Mesodermal cell (in vitro differentiated cells): ENCODE results near the gene STAMBP. TPM values are rescaled to one million over a fixed set of nuclear protein-coding genes. Genes with fewer than 3 reads are reported as not detected.
A peak's percentile ranks its signal among the peaks of the same experiment; 100 is the strongest.
"Not testable (repeated sequence)": the region's sequence is repeated elsewhere in the genome, so short reads cannot be mapped to it uniquely, and the experiment has no call there.

Experiments used
- H3K27ac ChIP-seq: 2 replicates; pipeline ENCODE4 v1.7.0; 2013; ENCODE audit warnings: mild to moderate bottlenecking, low read depth, low read length, moderate library complexity; ENCODE audit not compliant: severe bottlenecking
- H3K36me3 ChIP-seq: 2 replicates; pipeline ENCODE4 v1.7.1; 2013; ENCODE audit warnings: mild to moderate bottlenecking, low read length, moderate library complexity; ENCODE audit not compliant: control insufficient read depth, insufficient read depth
- H3K4me1 ChIP-seq: one replicate; pipeline ENCODE4 v1.7.1; 2013; ENCODE audit warnings: mild to moderate bottlenecking, low read length; ENCODE audit not compliant: insufficient read depth, control insufficient read depth, poor library complexity, severe bottlenecking
- H3K4me3 ChIP-seq: 2 replicates; pipeline ENCODE4 v1.7.0; 2013; ENCODE audit warnings: low read length, control low read depth, mild to moderate bottlenecking; ENCODE audit not compliant: insufficient read depth, poor library complexity, severe bottlenecking; ENCODE audit errors: extremely low read depth
- H3K9me3 ChIP-seq: 2 replicates; pipeline ENCODE4 v1.7.1; 2013; ENCODE audit warnings: mild to moderate bottlenecking, low read length, moderate library complexity; ENCODE audit not compliant: control insufficient read depth
- WGBS, 2 experiments: methylation state at CpG; one replicate each; pipeline ENCODE4 v1.1.5; 2013; ENCODE audit warnings: missing lambda C conversion rate in 2 of 2; ENCODE audit not compliant: insufficient coverage in 2 of 2; 5-methylcytosine and 5-hydroxymethylcytosine counted together
- polyA plus RNA-seq, 2 experiments: library from polyadenylated mRNA; stranded (reverse); fragments of 50-300 nt; gene quantifications; one replicate each; pipeline ENCODE4 v1.2.3, GENCODE V29; 2013

Gene STAMBP
- 50.2 TPM for polyA plus RNA-seq (2013, experiment 1 of 2)
- polyA plus RNA-seq (2013, experiment 2 of 2): 51.7 TPM

DNA sequence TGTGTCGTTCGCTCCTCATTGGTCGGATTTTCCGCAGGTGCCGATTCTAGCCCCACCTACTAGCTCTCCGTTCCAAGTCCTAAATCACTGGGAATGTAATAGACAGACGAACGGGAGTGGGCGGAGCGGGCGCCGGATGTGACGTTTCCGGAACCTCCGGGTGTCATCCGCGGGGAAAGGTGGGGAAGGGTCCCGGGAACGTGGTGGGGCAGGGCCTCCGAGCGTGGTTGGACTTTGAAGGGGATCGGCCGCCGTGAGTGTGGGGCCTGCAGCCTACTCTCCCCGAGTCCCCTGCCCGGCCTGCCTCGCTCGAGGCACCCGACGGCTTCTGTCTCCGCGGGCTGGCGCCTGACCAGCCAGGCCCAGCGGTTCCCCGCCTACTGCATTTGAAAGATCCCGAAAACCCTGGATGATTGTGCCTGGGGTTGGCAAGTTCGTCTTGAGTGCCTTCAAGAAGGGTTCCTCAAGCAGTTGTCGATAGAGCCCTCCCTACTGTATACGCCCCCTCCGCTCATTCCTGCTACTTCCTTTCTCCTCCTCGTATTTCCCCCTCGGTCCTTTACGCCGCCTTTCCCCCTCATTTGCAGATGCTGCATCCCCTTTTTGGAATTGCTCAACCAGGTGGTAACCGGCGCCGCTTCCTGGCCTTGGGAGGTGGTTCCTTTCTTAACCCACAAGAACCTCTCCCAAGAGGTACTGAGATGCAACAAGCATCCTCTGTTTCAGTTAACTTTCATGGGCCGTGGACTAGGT lies at the start of gene STAMBP:
TSS of gene STAMBP (plus strand) at position 144 of the 753 bp plus-strand sequence. CDS start 1,896 bp downstream, outside the sequence.
- Histone ChIP-seq H3K27ac (peak within 1 kb of the TSS; percentile 93), H3K4me1 (no peaks in the 10 kb centered on the region), H3K4me3 (peak within 1 kb of the TSS; percentile 79), H3K9me3 (no peaks in the 10 kb centered on the region), H3K36me3 (peaks cover 31% of the 10 kb centered on the region)
- 0 to 1% methylated on average over 28 to 33 of the region's 48 CpGs for WGBS, 2 experiments

DNA sequence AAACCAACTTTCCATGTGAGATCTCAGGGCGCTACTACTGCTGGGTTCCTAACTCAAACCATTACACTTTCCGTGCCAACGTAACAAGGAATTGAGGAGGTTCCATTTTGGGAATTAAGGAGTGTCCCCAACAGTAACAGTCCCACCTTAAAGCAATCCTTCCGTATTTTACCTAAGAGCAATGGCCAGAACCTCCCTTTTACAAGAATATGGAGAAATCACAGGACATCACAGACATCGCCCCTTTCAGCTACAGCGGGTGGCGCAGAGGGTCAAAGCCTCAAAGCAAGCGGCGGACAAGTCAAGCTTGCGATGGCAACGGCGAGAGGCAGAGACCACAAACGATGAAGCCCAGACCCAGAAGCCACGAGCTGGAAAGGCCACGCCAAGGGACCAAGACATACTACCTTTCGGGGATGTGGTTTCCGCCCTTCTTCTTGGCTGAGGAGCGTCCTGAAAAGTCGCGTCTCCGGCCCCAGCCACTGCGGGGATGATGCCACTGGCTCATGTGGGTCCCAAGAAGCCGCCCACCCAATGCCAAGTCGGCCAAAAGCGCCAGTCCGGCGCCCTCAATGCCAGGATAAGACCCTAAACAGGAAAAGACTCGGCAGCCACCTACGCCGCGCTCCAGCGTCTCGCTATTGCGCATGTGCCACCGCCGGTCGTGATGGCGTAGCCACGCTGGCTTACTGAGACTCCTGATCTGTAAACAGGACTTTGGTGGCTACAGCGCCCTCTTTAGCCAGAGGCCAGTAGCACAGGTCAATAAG lies 49.1 kb upstream of the STAMBP start, which contains the start of gene DUSP11:
TSS of gene DUSP11 (minus strand) at position 637 of the 770 bp plus-strand sequence. CDS start at position 508, 129 bp downstream.
- Histone ChIP-seq H3K4me1 (peaks cover 3% of the 10 kb centered on the region), H3K27ac (peak within 1 kb of the TSS; percentile 77), H3K9me3 (no peaks in the 10 kb centered on the region), H3K4me3 (peak within 1 kb of the TSS; percentile 96), H3K36me3 (peaks cover 19% of the 10 kb centered on the region)
- WGBS, 2 experiments: 0% methylated on average over 36 to 37 of the region's 40 CpGs

DNA sequence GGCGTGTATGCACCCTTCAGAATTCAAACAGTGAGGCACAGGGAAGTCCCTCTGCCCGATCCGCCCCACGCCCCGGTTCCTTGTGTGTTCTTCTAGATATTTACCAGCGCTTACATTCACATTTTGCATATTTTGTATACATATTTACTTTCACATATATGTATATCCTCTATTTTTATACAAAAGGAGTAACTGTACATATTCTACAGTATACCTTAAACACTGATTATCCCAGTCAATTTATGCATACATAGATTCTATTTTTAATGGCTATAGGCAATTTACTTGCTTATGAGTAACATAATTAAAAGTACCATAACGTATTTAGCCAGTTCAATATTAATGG lies 48.6 kb upstream of the STAMBP start:
- 0% methylated on average over 1 to 2 of the region's 7 CpGs for WGBS, 2 experiments
- Histone ChIP-seq H3K36me3 (peaks cover 13% of the 10 kb centered on the region), H3K9me3 (no peaks in the 10 kb centered on the region), H3K27ac (no peak overlapping the region), H3K4me3 (peak overlapping the region; percentile 96), H3K4me1 (peaks cover 3% of the 10 kb centered on the region)

DNA sequence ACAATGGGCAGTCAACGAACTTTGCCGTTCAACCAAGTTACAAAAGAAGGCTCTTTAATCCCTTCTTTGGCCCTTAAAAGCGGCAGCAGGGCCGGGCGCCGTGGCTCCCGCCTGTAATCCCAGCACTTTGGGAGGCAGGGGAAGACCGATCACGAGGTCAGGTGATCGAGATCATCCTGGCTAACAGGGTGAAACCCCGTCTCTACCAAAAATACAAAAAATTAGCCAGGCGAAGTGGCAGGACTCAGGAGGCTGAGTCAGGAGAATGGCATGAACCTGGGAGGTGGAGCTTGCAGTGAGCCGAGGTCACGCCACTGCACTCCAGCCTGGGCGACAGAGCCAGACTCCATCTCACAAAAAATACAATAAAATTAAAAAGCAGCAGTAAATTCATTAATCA lies 45.4 kb upstream of the STAMBP start:
- WGBS, 2 experiments: 90 to 97% methylated on average over 10 of the region's 15 CpGs
- not testable (repeated sequence) for H3K36me3 ChIP-seq, H3K4me1 ChIP-seq, H3K9me3 ChIP-seq, H3K27ac ChIP-seq, H3K4me3 ChIP-seq

DNA sequence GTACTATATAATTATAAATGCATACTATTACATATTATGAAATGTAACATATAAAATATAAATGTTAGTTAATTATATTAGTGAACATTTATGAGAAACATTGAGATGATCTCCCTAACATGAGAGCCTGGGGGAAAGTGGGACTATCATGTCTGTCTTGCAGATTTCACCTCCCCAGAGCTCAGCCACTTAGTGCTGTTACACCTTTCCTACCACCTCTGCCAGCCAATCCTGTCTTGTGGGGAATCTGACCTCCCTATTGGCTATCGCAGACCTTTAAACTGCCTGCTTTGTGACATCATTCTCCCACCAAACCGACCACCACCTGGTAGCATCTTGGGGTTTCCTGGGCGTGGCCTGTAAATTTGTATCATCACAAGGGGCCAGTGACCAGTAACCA lies 44.9 kb upstream of the STAMBP start, which contains the start of gene C2orf78:
TSS of gene C2orf78 (plus strand) at position 301 of the 400 bp plus-strand sequence. CDS start 127 bp downstream, outside the sequence.
- not testable (repeated sequence) for H3K9me3 ChIP-seq, H3K27ac ChIP-seq, H3K36me3 ChIP-seq, H3K4me3 ChIP-seq, H3K4me1 ChIP-seq
- WGBS, 2 experiments: no CpG with 5 or more reads among the region's 3 CpGs

DNA sequence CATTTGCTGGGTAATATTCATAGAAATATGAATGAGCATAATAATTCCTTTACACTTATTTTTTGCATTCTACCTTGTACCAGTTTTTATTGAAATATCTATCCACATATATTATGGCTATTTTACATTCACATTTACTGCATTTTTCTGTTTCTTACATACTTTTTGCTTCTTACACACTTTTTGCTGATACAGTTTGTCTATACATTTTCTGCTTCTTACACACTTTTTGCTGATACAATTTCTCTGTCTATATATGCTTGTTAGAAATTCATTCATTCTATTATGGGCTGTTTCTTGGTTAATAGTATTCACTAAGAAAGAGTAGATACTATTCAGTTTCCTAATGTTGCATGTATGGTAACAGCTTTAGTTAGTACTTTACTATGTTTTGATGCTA lies 16.9 kb upstream of the STAMBP start:
- Histone ChIP-seq H3K36me3 (no peaks in the 10 kb centered on the region), H3K27ac (no peak overlapping the region), H3K9me3 (no peaks in the 10 kb centered on the region), H3K4me1 (no peaks in the 10 kb centered on the region), H3K4me3 (no peak overlapping the region)

DNA sequence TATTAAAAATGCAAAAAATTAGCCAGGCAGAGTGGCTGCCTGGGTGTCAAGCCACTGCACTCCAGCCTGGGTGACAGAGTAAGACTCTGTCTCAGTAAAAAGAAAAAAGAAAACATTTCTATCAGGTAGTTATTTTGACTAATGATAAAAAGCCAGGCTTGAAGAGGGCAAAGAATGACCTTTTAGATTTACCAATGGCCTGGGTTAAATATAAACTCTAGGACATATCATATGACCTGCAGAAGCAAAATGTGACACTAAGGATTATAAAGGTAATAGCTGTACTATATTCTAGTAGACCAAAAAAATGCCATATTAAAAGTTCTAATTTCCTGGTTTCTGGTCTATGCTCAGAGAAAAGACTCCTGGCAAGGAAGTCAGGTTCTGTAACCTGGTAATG lies 16.1 kb upstream of the STAMBP start:
- no peaks in the 10 kb centered on the region for H3K36me3 ChIP-seq
- no peaks in the 10 kb centered on the region for H3K4me1 ChIP-seq
- no peak overlapping the region for H3K4me3 ChIP-seq
- no peak overlapping the region for H3K27ac ChIP-seq
- H3K9me3 ChIP-seq: no peaks in the 10 kb centered on the region

DNA sequence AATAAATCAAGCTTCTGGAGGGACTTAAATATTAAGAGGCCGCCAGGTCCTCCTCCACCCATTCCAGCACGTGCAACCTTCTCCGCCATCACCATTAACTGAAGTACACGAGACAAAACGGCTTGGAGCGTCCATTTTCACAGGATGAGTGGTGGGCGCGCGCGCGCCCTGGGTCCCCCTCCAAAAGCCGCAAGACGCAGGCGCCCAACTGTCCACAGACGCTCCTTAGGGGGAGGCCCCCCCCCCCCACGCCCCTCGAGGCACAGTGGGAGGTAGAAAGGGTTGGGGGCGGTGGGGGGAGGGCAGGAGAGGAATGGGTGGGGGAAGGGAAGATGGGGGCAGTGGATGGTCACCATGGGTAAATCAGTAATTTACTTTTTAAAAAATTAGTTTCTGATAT lies 10.5 kb upstream of the STAMBP start:
- WGBS, 2 experiments: 89 to 97% methylated on average over 3 to 4 of the region's 18 CpGs
- H3K4me1 ChIP-seq: no peaks in the 10 kb centered on the region
- H3K9me3 ChIP-seq: no peaks in the 10 kb centered on the region
- no peak overlapping the region for H3K4me3 ChIP-seq
- H3K36me3 ChIP-seq: no peaks in the 10 kb centered on the region
- no peak overlapping the region for H3K27ac ChIP-seq

DNA sequence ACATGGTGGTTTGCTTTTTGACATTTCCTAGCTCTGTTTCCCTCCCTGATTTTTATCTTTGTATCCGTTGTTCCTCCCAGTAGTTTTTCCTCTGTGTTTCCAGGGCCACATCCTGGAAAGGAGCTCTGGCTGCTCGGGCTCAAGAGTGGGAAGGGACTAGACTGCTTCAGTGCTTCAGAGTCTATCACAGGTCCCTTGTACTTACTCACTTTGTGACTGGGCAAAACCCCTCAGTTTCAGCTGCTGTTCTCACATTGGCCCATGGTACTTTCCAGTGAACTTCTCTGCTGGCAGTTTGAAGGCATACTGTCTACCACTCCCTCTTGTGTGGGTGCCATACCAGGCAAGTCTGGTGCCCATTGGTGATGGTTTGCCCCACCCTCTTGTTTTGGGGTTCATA lies 7.5 kb upstream of the STAMBP start:
- H3K4me1 ChIP-seq: no peaks in the 10 kb centered on the region
- no peaks in the 10 kb centered on the region for H3K36me3 ChIP-seq
- no peaks in the 10 kb centered on the region for H3K9me3 ChIP-seq
- no peak overlapping the region for H3K27ac ChIP-seq
- WGBS, 2 experiments: 56 to 60% methylated on average over 2 of the region's 2 CpGs
- no peak overlapping the region for H3K4me3 ChIP-seq

DNA sequence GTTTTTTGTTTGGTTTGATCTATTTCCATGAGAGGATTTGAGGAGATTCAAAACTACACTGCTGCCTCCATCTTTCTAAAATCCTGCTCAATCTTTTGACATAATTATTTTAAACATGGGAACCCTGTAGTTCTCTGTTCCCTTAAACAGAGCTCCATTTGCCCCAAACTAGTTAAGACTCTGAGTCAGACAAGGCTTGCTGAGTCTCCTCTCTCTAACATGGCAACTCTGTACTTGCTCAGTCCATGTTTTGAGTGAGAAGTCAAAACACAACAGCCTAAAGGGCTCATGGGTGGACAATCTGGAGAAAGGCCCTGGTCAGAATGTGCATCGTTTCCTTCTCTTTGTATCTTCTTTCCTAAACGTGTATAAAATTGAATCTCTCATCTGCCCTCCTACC lies 7.1 kb upstream of the STAMBP start:
- H3K4me1 ChIP-seq: no peaks in the 10 kb centered on the region
- no peaks in the 10 kb centered on the region for H3K36me3 ChIP-seq
- no peaks in the 10 kb centered on the region for H3K9me3 ChIP-seq
- H3K4me3 ChIP-seq: no peak overlapping the region
- 92% methylated on average over 2 of the region's 2 CpGs; no CpG with 5 or more reads in 1 of the 2 experiments for WGBS, 2 experiments
- H3K27ac ChIP-seq: no peak overlapping the region

DNA sequence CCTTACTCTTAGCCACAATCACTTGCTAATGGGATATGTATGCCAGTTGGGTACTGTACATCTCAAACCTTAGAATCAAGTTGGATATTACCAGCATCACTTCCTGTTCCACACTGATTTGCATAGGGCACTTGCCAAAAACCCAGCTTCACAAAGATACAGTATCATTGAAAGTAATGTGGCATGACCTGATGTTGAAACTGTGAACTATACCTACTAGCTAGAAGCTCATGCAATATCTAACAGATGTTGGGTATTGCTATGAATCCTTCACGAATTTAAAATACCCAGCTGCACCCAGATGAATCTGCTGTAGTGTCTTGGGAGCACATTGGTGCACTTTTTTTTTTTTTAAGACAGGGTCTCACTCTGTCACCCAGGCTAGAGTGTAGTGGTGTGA lies 6.5 kb upstream of the STAMBP start:
- H3K4me1 ChIP-seq: no peaks in the 10 kb centered on the region
- no peaks in the 10 kb centered on the region for H3K9me3 ChIP-seq
- no peak overlapping the region for H3K4me3 ChIP-seq
- WGBS, 2 experiments: 83% methylated on average over 1 of the region's 1 CpG; no CpG with 5 or more reads in 1 of the 2 experiments
- no peaks in the 10 kb centered on the region for H3K36me3 ChIP-seq
- H3K27ac ChIP-seq: no peak overlapping the region
